HL-60 (cell line): Measurements from ENCODE around the gene CAMTA1.
"Not testable (repeated sequence)": the region's sequence is repeated elsewhere in the genome, so short reads cannot be mapped to it uniquely, and the experiment has no call there.

Source experiments
- DNase-seq, 2 experiments: peaks; one replicate each; pipeline ENCODE4 v3.0.0-alpha.2; 2010 to 2020; ENCODE audit warnings: low read depth in 1 of 2, low spot score in 1 of 2
- H3K27ac ChIP-seq: fragments of 250-450 bp; sonication (Bioruptor Pico); replicated peaks from 2 replicates; pipeline ENCODE4 v1.5.1; 2020; ENCODE audit warnings: mild to moderate bottlenecking, moderate library complexity
- H3K27me3 ChIP-seq: fragments of 250-450 bp; sonication (Bioruptor Pico); 2 replicates; pipeline ENCODE4 v1.5.1; 2021; ENCODE audit warnings: mild to moderate bottlenecking, moderate library complexity; ENCODE audit not compliant: insufficient read depth, poor library complexity, severe bottlenecking
- H3K4me3 ChIP-seq: replicated peaks from 2 replicates; pipeline ENCODE4 v1.5.1; 2011; ENCODE audit warnings: mild to moderate bottlenecking, control low read depth, low read length; ENCODE audit not compliant: insufficient read depth
- CTCF ChIP-seq: IDR thresholded peaks from one replicate; pipeline ENCODE4 v1.5.1; 2011; ENCODE audit warnings: low read length, control low read depth, inconsistent platforms; ENCODE audit not compliant: insufficient read depth
- GABPA ChIP-seq: IDR thresholded peaks from 2 replicates; pipeline ENCODE4 v1.6.1; 2012; ENCODE audit warnings: low read depth
- POLR2AphosphoS5 ChIP-seq: IDR thresholded peaks from 2 replicates; pipeline ENCODE4 v1.6.1; 2012; ENCODE audit warnings: low read depth
- REST ChIP-seq: IDR thresholded peaks from 2 replicates; pipeline ENCODE4 v1.6.1; 2012; ENCODE audit warnings: low read depth; ENCODE audit not compliant: insufficient replicate concordance
- SPI1 ChIP-seq: IDR thresholded peaks from 2 replicates; pipeline ENCODE4 v1.6.1; 2012; ENCODE audit warnings: low read depth, mild to moderate bottlenecking, borderline replicate concordance

The CAMTA1 gene

GRCh38 chr1:7408771-7409150, 623.5 kb downstream of the CAMTA1 start:
- Histone ChIP-seq H3K27ac (no peak overlapping the region), H3K27me3 (no peaks in the 10 kb centered on the region), H3K4me3 (no peak overlapping the region)
- TF ChIP-seq REST (no peak), GABPA (no peak), SPI1 (no peak), POLR2AphosphoS5 (no peak), CTCF (no peak)
- no peak for DNase-seq

GRCh38 chr1:7409278-7409677, 624.0 kb downstream of the CAMTA1 start:
- Histone ChIP-seq H3K27me3 (no peaks in the 10 kb centered on the region), H3K4me3 (no peak overlapping the region), H3K27ac (no peak overlapping the region)
- no peak for DNase-seq
- TF ChIP-seq POLR2AphosphoS5 (no peak), GABPA (no peak), CTCF (no peak), REST (no peak), SPI1 (no peak)

GRCh38 chr1:7410156-7410555, 624.9 kb downstream of the CAMTA1 start:
- TF ChIP-seq REST = no peak
- Histone ChIP-seq H3K27ac (no peak overlapping the region), H3K27me3 (no peaks in the 10 kb centered on the region), H3K4me3 (no peak overlapping the region)
- DNase-seq = no peak

GRCh38 chr1:7417618-7418017, 632.4 kb downstream of the CAMTA1 start:
- not testable (repeated sequence) for H3K4me3 ChIP-seq, H3K27me3 ChIP-seq, DNase-seq, H3K27ac ChIP-seq
